ENCODE results near the gene HMCN2.

GRCh38 chr9:130313103-130313858 lies 47.7 kb downstream of the HMCN2 start:
- no peak for TF ChIP-seq EZH2 (IDR thresholded peaks at IDR 0.05; ENCODE audit: low read depth)
- TF ChIP-seq CTCF (conservative IDR thresholded peaks at IDR 0.05) = no peak
